Tibial artery (tissue), 4 donors: ENCODE results near the gene STK32C.
"Not testable (repeated sequence)": the region's sequence is repeated elsewhere in the genome, so short reads cannot be mapped to it uniquely, and the experiment has no call there.

Experiments used
- DNase-seq, 2 donors: peaks; one replicate each; pipeline ENCODE4 v3.0.0-alpha.2; 2019
- H3K27ac ChIP-seq, 2 donors: fragments of 200-600 bp; sonication (generic) in 1 of 2; 1 replicate in 1 of 2; 2 replicates in 1 of 2; pipeline ENCODE4 v1.5.1; 2018 to 2019; ENCODE audit warnings: mild to moderate bottlenecking in 1 of 2
- H3K27me3 ChIP-seq, 2 donors: fragments of 200-600 bp; sonication (generic) in 1 of 2; one replicate each; pipeline versions ENCODE4 v1.5.1 to v1.6.0; 2016 to 2019
- H3K36me3 ChIP-seq, 3 donors: fragments of 200-600 bp; sonication (generic) in 2 of 3; one replicate each; pipeline ENCODE4 v1.5.1; 2016 to 2019; ENCODE audit warnings: mild to moderate bottlenecking in 2 of 3
- H3K4me1 ChIP-seq, 4 donors: fragments of 200-600 bp; sonication (generic) in 2 of 4; 1 replicate in 3 of 4; 2 replicates in 1 of 4; pipeline ENCODE4 v1.5.1; 2016 to 2019
- H3K4me3 ChIP-seq, 2 donors: fragments of 200-600 bp; sonication (generic) in 1 of 2; 1 replicate in 1 of 2; 2 replicates in 1 of 2; pipeline ENCODE4 v1.5.1; 2018 to 2019; ENCODE audit warnings: mild to moderate bottlenecking in 2 of 2
- H3K9me3 ChIP-seq, 3 donors: fragments of 200-600 bp; sonication (generic) in 1 of 3; one replicate each; pipeline ENCODE4 v1.5.1; 2016 to 2019
- intact Hi-C: fragments of 100-400 bp; cut with DNase I; formaldehyde crosslinking; loops from one replicate; pipeline ENCODE4 v1.15.0; 2023; ENCODE audit warnings: low total_unique reads
- TF ChIP-seq, protein P1 (sequence below), 2 experiments: fragments of 200-600 bp in 1 of 2; fragments of 450-650 bp in 1 of 2; IDR thresholded peaks; one replicate each; pipeline ENCODE4 v1.5.1; 2017 to 2019; ENCODE audit warnings: antibody characterized with exemption in 2 of 2, mild to moderate bottlenecking in 1 of 2, moderate library complexity in 1 of 2

The STK32C gene

DNA sequence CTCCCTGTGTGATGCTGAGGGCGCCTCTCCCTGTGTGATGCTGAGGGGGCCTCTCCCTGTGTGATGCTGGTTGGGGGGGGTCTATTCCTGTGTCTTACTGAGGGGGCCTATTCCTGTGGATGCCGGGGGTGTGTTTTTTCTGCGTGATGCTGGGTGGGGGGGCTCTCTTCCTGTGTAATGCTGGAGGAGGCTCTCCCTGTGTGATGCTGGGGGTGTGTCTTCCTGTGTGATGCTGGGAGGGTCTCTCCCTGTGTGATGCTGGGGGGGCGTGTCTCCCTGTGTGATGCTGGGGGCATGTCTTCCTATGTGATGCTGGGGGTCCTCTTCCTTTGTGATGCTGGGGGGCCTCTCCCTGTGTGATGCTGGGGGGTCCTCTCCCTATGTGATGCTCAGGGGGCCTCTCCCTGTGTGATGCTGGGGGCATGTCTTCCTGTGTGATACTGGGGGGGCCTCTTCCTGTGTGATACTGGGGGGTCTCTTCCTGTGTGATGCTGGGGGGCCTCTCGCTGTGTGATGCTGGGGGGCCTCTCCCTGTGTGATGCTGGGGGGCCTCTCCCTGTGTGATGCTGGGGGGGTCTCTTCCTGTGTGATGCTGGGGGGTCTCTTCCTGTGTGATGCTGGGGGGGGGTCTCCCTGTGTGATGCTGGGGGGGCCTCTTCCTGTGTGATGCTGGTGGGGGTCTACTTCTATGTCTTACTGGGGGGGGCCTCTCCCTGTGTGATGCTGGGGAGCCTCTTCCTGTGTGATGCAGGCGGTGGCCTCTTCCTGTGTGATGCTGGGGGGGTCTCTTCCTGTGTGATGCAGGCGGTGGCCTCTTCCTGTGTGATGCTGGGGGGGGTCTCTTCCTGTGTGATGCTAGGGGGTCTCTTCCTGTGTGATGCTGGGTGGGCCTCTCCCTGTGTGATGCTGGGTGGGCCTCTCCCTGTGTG lies 148.2 kb downstream of the STK32C start:
- DNase-seq, H3K4me3 ChIP-seq, H3K27ac ChIP-seq, H3K9me3 ChIP-seq, intact Hi-C loops, H3K36me3 ChIP-seq: not testable (repeated sequence)
- Histone ChIP-seq H3K27me3 (peaks cover 0 to 15% of the 10 kb centered on the region in 2 donors), H3K4me1 (peaks cover 0 to 19% (median 10%) of the 10 kb centered on the region in 4 donors)

DNA sequence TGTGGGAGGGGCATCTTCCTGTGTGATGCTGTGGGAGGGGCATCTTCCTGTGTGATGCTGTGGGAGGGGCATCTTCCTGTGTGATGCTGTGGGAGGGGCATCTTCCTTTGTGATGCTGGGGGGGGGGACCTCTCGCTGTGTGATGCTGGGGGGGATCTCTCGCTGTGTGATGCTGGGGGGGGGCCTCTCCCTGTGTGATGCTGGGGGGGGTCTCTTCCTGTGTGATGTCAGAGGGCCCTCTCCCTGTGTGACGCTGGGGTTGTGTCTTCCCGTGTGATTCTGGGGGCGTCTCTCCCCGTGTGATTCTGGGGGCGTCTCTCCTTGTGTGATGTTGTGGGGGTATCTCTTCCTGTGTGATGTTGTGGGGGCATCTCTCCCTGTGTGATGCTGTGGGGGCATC lies 148.9 kb downstream of the STK32C start:
- H3K9me3 ChIP-seq: no peaks in the 10 kb centered on the region

DNA sequence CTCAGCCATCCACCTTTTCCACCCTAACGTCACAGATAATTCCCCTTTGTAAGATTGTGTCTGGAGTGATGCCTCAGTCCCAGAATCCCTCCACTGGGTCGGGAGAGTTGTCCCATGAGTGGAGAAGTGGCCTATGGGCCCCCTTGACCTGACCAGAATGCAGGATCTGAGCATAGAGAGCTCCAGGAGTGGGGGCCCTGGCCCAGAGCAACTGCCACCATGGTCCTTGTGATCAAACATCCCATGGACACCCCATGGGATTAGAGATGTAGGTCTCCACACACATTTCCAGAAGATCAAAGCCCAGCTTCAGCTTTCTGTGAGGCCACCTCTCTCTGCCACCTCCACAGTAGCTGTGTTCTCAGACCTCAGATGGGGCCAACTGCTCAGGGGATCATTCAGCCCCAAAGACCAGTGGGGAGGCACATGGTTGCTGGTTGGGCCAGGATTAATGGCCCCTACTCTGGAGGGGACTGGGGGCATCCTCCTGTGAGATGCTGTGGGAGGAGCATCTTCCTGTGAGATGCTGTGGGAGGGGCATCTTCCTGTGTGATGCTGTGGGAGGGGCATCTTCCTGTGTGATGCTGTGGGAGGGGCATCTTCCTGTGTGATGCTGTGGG lies 149.5 kb downstream of the STK32C start:
- no peak overlapping the region for H3K4me3 ChIP-seq
- no peak overlapping the region for H3K27ac ChIP-seq
- peaks cover 0 to 14% (median 9%) of the 10 kb centered on the region in 4 donors for H3K4me1 ChIP-seq
- H3K9me3 ChIP-seq: no peaks in the 10 kb centered on the region
- intact Hi-C loops: no loop called here
- peaks cover 0 to 9% (median 0%) of the 10 kb centered on the region in 3 donors for H3K36me3 ChIP-seq
- TF ChIP-seq, protein P1, sequence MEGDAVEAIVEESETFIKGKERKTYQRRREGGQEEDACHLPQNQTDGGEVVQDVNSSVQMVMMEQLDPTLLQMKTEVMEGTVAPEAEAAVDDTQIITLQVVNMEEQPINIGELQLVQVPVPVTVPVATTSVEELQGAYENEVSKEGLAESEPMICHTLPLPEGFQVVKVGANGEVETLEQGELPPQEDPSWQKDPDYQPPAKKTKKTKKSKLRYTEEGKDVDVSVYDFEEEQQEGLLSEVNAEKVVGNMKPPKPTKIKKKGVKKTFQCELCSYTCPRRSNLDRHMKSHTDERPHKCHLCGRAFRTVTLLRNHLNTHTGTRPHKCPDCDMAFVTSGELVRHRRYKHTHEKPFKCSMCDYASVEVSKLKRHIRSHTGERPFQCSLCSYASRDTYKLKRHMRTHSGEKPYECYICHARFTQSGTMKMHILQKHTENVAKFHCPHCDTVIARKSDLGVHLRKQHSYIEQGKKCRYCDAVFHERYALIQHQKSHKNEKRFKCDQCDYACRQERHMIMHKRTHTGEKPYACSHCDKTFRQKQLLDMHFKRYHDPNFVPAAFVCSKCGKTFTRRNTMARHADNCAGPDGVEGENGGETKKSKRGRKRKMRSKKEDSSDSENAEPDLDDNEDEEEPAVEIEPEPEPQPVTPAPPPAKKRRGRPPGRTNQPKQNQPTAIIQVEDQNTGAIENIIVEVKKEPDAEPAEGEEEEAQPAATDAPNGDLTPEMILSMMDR (IDR thresholded peaks at IDR 0.05): no peak
- peaks cover 0 to 5% of the 10 kb centered on the region in 2 donors for H3K27me3 ChIP-seq
- no peak for DNase-seq

More for the DNA sequence above, 148.9 kb downstream of the STK32C start:
- Histone ChIP-seq H3K36me3 (peaks cover 0 to 3% (median 0%) of the 10 kb centered on the region in 3 donors), H3K27me3 (peaks cover 0 to 10% of the 10 kb centered on the region in 2 donors), H3K4me1 (peaks cover 0 to 19% (median 10%) of the 10 kb centered on the region in 4 donors), H3K4me3 (no peak overlapping the region), H3K27ac (no peak overlapping the region)
- TF ChIP-seq, protein P1 (IDR thresholded peaks at IDR 0.05): no peak
- no peak for DNase-seq
- intact Hi-C loops: no loop called here
